ENCODE measurements around the gene SLC39A3.

DNA sequence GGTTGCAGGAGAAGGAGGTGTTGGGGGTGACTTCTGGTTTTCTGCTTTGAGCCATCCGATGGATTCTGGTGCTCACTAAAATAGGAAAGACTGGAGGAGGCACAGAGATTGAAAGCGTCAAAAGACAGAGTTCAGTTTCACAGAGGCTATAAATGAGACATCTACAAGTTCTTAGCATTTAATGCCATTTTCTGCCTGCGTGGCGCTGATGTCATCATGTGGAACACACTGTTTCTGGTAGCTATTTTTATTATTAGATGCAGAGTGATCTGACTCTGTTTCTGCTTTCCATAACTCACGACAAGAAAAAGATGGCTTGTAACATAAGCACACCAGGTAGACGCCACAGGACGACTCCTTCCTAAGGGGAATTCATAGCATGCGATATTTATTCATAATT lies 3.3 kb upstream of the SLC39A3 start:
- TF ChIP-seq CEBPB (IDR thresholded peaks at IDR 0.05; ENCODE audit: low read depth, low read length) (no peak), POLR2AphosphoS5 (IDR thresholded peaks at IDR 0.05; ENCODE audit: low read depth, low read length) (no peak), SAP30 (IDR thresholded peaks at IDR 0.05; ENCODE audit: insufficient read depth, insufficient replicate concordance, low read length) (no peak), SRF (IDR thresholded peaks at IDR 0.05; ENCODE audit: low read depth, low read length) (no peak), POLR2A (IDR thresholded peaks at IDR 0.05; ENCODE audit: control extremely low read depth in 1 of 2, low read depth in 2 of 2, low read length in 2 of 2) (no peak), RAD21 (IDR thresholded peaks at IDR 0.05 in 1 of 2, conservative IDR thresholded peaks at IDR 0.05 in 1 of 2; ENCODE audit: low read depth in 2 of 2, low read length in 2 of 2) (no peak), YY1 (IDR thresholded peaks at IDR 0.05; ENCODE audit: low read depth, low read length) (no peak), SP1 (IDR thresholded peaks at IDR 0.05; ENCODE audit: low read depth, low read length) (no peak)
- TF ChIP-seq, protein P1, sequence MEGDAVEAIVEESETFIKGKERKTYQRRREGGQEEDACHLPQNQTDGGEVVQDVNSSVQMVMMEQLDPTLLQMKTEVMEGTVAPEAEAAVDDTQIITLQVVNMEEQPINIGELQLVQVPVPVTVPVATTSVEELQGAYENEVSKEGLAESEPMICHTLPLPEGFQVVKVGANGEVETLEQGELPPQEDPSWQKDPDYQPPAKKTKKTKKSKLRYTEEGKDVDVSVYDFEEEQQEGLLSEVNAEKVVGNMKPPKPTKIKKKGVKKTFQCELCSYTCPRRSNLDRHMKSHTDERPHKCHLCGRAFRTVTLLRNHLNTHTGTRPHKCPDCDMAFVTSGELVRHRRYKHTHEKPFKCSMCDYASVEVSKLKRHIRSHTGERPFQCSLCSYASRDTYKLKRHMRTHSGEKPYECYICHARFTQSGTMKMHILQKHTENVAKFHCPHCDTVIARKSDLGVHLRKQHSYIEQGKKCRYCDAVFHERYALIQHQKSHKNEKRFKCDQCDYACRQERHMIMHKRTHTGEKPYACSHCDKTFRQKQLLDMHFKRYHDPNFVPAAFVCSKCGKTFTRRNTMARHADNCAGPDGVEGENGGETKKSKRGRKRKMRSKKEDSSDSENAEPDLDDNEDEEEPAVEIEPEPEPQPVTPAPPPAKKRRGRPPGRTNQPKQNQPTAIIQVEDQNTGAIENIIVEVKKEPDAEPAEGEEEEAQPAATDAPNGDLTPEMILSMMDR (IDR thresholded peaks at IDR 0.05; ENCODE audit: control extremely low read depth in 1 of 3, insufficient read depth in 1 of 3, low read depth in 1 of 3, low read length in 3 of 3) = no peak
- TF ChIP-seq, protein P2, sequence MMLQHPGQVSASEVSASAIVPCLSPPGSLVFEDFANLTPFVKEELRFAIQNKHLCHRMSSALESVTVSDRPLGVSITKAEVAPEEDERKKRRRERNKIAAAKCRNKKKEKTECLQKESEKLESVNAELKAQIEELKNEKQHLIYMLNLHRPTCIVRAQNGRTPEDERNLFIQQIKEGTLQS (IDR thresholded peaks at IDR 0.05; ENCODE audit: insufficient read depth, low read depth, low read length) = no peak

All from H1 (cell line).